ENCODE measurements around the gene SKP2. TPM values are rescaled to one million over a fixed set of nuclear protein-coding genes. Genes with fewer than 3 reads are reported as not detected.

Gene SKP2
- total RNA-seq, 1 donor from 2014 or later: 14.4 TPM

- Histone ChIP-seq H3K4me1 (no peaks in the 10 kb centered on the region), H3K36me3 (peaks cover 15 to 43% of the 10 kb centered on the region in 2 donors), H3K4me3 (no peak overlapping the region), H3K27ac (no peak overlapping the region), H3K27me3 (no peaks in the 10 kb centered on the region), H3K9me3 (no peaks in the 10 kb centered on the region)
- intact Hi-C loops (cut with DNase I): no loop called here
- DNase-seq (ENCODE audit: low spot score in 2 of 2): no peak
- no peak for TF ChIP-seq CTCF (IDR thresholded peaks at IDR 0.05)
These were observed 8.7 kb downstream of the SKP2 start for GRCh38 chr5:36160617-36161016.

- DNase-seq (ENCODE audit: low spot score in 2 of 2): no peak
- peaks cover 15 to 44% of the 10 kb centered on the region in 2 donors for H3K36me3 ChIP-seq
These were observed 9.4 kb downstream of the SKP2 start for GRCh38 chr5:36161361-36161760.

GRCh38 chr5:36162810-36163486 lies 11.0 kb downstream of the SKP2 start:
- intact Hi-C loops (cut with DNase I): no loop called here

More at GRCh38 chr5:36161361-36161760, 9.4 kb downstream of the SKP2 start:
- no peak overlapping the region for H3K27ac ChIP-seq
- no peaks in the 10 kb centered on the region for H3K27me3 ChIP-seq
- H3K4me3 ChIP-seq: no peak overlapping the region
- no peak for TF ChIP-seq CTCF (IDR thresholded peaks at IDR 0.05)
- intact Hi-C loops (cut with DNase I): no loop called here
- H3K4me1 ChIP-seq: no peaks in the 10 kb centered on the region
- no peaks in the 10 kb centered on the region for H3K9me3 ChIP-seq

GRCh38 chr5:36164461-36164860 lies 12.6 kb downstream of the SKP2 start:
- H3K27ac ChIP-seq: no peak overlapping the region
- intact Hi-C loops (cut with DNase I): no loop called here
- H3K4me3 ChIP-seq: no peak overlapping the region
- no peak for TF ChIP-seq CTCF (IDR thresholded peaks at IDR 0.05)
- no peak for DNase-seq (ENCODE audit: low spot score in 2 of 2)
- peaks cover 35 to 66% of the 10 kb centered on the region in 2 donors for H3K36me3 ChIP-seq
- H3K9me3 ChIP-seq: no peaks in the 10 kb centered on the region
- no peaks in the 10 kb centered on the region for H3K27me3 ChIP-seq
- H3K4me1 ChIP-seq: no peaks in the 10 kb centered on the region

More at GRCh38 chr5:36162810-36163486, 11.0 kb downstream of the SKP2 start:
- no peak overlapping the region for H3K27ac ChIP-seq
- no peaks in the 10 kb centered on the region for H3K4me1 ChIP-seq
- no peak for TF ChIP-seq CTCF (IDR thresholded peaks at IDR 0.05)
- no peaks in the 10 kb centered on the region for H3K9me3 ChIP-seq
- peaks cover 29 to 60% of the 10 kb centered on the region in 2 donors for H3K36me3 ChIP-seq
- no peak for DNase-seq (ENCODE audit: low spot score in 2 of 2)
- H3K4me3 ChIP-seq: no peak overlapping the region
- no peaks in the 10 kb centered on the region for H3K27me3 ChIP-seq

- no peak for TF ChIP-seq CTCF (IDR thresholded peaks at IDR 0.05)
- H3K9me3 ChIP-seq: no peaks in the 10 kb centered on the region
- no peaks in the 10 kb centered on the region for H3K27me3 ChIP-seq
- H3K36me3 ChIP-seq: peaks cover 52 to 80% of the 10 kb centered on the region in 2 donors
- intact Hi-C loops (cut with DNase I): no loop called here
- DNase-seq (ENCODE audit: low spot score in 2 of 2): no peak
- no peak overlapping the region for H3K27ac ChIP-seq
- no peak overlapping the region for H3K4me3 ChIP-seq
- H3K4me1 ChIP-seq: no peaks in the 10 kb centered on the region
These were observed 16.8 kb downstream of the SKP2 start for GRCh38 chr5:36168737-36169136.

Measured in ascending aorta (tissue), 2 donors.